GM12878 (cell line): Measurements from ENCODE around the gene GPRC5D. TPM values are rescaled to one million over a fixed set of nuclear protein-coding genes. Genes with fewer than 3 reads are reported as not detected.

ENCODE experiments used
- ATAC-seq: fragments of 200-7000 bp; cut with Tn5 transposase; 3 replicates; pipeline ENCODE4 v1.9.1; 2020; ENCODE audit warnings: mild to moderate bottlenecking, moderate library complexity
- BruUV-seq: library from RNA; stranded (reverse); fragments of 400-500 nt; replicated peaks from 2 replicates; lab custom pipeline; 2021; lab: Mats Ljungman, UMichigan
- CTCF ChIA-PET: fragments of 300-600 bp; sonication (Branson Sonifier 250); formaldehyde crosslinking; extraction: SDS; loops from one replicate; lab custom pipeline; 2021; ENCODE audit warnings: inconsistent platforms; lab: Yijun Ruan, JAX
- POLR2A ChIA-PET: fragments of 350-600 bp; formaldehyde crosslinking; extraction: SDS; loops from one replicate; lab custom pipeline; 2021; ENCODE audit warnings: inconsistent platforms; lab: Charles Lee
- RAD21 ChIA-PET: fragments of 300-600 bp; sonication (Branson Sonifier 250); formaldehyde crosslinking; loops from one replicate; lab custom pipeline; 2023; ENCODE audit warnings: antibody characterized with exemption; ENCODE audit not compliant: unreplicated experiment; lab: Charles Lee
- SMC1A ChIA-PET: fragments of 300-600 bp; sonication (Branson Sonifier 250); formaldehyde crosslinking; loops from one replicate; lab custom pipeline; 2023; ENCODE audit not compliant: unreplicated experiment, uncharacterized antibody; lab: Charles Lee
- DNase-seq: peaks from one replicate; pipeline ENCODE4 v3.0.0-alpha.2; 2011; ENCODE audit warnings: low read depth, low spot score
- FAIRE-seq: peaks from 3 replicates; lab custom pipeline; 2011; peaks lifted over from hg19 to GRCh38; lab: Jason Lieb, UNC
- H2AFZ ChIP-seq: 2 replicates; pipeline ENCODE4 v1.6.0; 2011; ENCODE audit warnings: low read depth, low read length, control low read depth; ENCODE audit not compliant: control insufficient read depth
- H3K27ac ChIP-seq: 2 replicates; pipeline ENCODE4 v1.5.1; 2011; ENCODE audit warnings: control low read depth; ENCODE audit not compliant: control insufficient read depth, insufficient read depth
- H3K27me3 ChIP-seq, 2 experiments: replicated peaks in 1 of 2; 2 replicates each; pipeline versions ENCODE4 v1.6.0 to v1.6.1; 2011; ENCODE audit warnings: low read length in 1 of 2; ENCODE audit not compliant: control insufficient read depth in 2 of 2, insufficient read depth in 2 of 2
- H3K36me3 ChIP-seq, 2 experiments: 2 replicates each; pipeline ENCODE4 v1.5.1; 2011; ENCODE audit warnings: low read length in 1 of 2; ENCODE audit not compliant: control insufficient read depth in 2 of 2, insufficient read depth in 2 of 2
- H3K4me1 ChIP-seq: 2 replicates; pipeline ENCODE4 v1.6.1; 2011; ENCODE audit warnings: mild to moderate bottlenecking, low read length, moderate library complexity, mixed read lengths; ENCODE audit not compliant: control insufficient read depth, insufficient read depth
- H3K4me2 ChIP-seq: 2 replicates; pipeline ENCODE4 v1.6.0; 2011; ENCODE audit warnings: control low read depth; ENCODE audit not compliant: control insufficient read depth, insufficient read depth
- H3K4me3 ChIP-seq: fragments of 200-600 bp; sonication (generic); 2 replicates; pipeline ENCODE4 v1.5.1; 2016
- H3K79me2 ChIP-seq: 2 replicates; pipeline ENCODE4 v1.6.0; 2011; ENCODE audit warnings: low read length; ENCODE audit not compliant: control insufficient read depth, insufficient read depth
- H3K9ac ChIP-seq: 2 replicates; pipeline ENCODE4 v1.8.0; 2011; ENCODE audit warnings: low read length, control low read depth, mixed read lengths; ENCODE audit not compliant: control insufficient read depth, insufficient read depth
- H3K9me3 ChIP-seq: replicated peaks from 3 replicates; pipeline ENCODE4 v1.5.1; 2011; ENCODE audit warnings: mild to moderate bottlenecking, low read length; ENCODE audit not compliant: control insufficient read depth, insufficient read depth
- H4K20me1 ChIP-seq: 2 replicates; pipeline ENCODE4 v1.6.0; 2011; ENCODE audit not compliant: control insufficient read depth, insufficient read depth
- EGR1 ChIP-seq, 2 experiments: IDR thresholded peaks; 1 replicate in 1 of 2; 2 replicates in 1 of 2; pipeline ENCODE4 v1.6.1; 2011 to 2012; ENCODE audit warnings: low read depth in 2 of 2, low read length in 2 of 2, borderline replicate concordance in 1 of 2, mild to moderate bottlenecking in 1 of 2, moderate library complexity in 1 of 2
- EZH2 ChIP-seq: IDR thresholded peaks from 2 replicates; pipeline ENCODE4 v1.6.1; 2012; ENCODE audit warnings: low read depth, mild to moderate bottlenecking, control low read depth, inconsistent platforms, low read length, borderline replicate concordance; ENCODE audit not compliant: control insufficient read depth
- HCFC1 ChIP-seq: fragments of 150-350 bp; IDR thresholded peaks from 2 replicates; pipeline ENCODE4 v1.6.1; 2014; ENCODE audit warnings: low read length
- HDAC6 ChIP-seq: fragments of 200-600 bp; sonication (generic); IDR thresholded peaks from one replicate; pipeline ENCODE4 v1.8.0; 2017; ENCODE audit warnings: antibody characterized with exemption; ENCODE audit not compliant: unreplicated experiment
- HDGF ChIP-seq: fragments of 450-650 bp; IDR thresholded peaks from 2 replicates; pipeline ENCODE4 v1.6.1; 2016; ENCODE audit warnings: antibody characterized with exemption
- MEF2B ChIP-seq: fragments of 450-650 bp; IDR thresholded peaks from 2 replicates; pipeline ENCODE4 v1.6.1; 2018; ENCODE audit warnings: mild to moderate bottlenecking, moderate library complexity; ENCODE audit not compliant: partially characterized antibody, poor library complexity, severe bottlenecking
- RELA ChIP-seq: fragments of 450-650 bp; IDR thresholded peaks from 2 replicates; pipeline ENCODE4 v1.8.0; 2014; ENCODE audit warnings: borderline replicate concordance; ENCODE audit not compliant: partially characterized antibody
- SMC3 ChIP-seq: IDR thresholded peaks from 2 replicates; pipeline ENCODE4 v1.6.1; 2011; ENCODE audit warnings: low read length, improper control_type of control experiment, borderline replicate concordance
- SREBF2 ChIP-seq: IDR thresholded peaks from 2 replicates; pipeline ENCODE4 v1.6.1; 2012; ENCODE audit warnings: mild to moderate bottlenecking, low read length
- STAT1 ChIP-seq: fragments of 450-650 bp; conservative IDR thresholded peaks from 2 replicates; pipeline ENCODE4 v1.6.1; 2014; ENCODE audit warnings: antibody characterized with exemption, mild to moderate bottlenecking
- TARDBP ChIP-seq: IDR thresholded peaks from 2 replicates; pipeline ENCODE4 v1.6.1; 2016; ENCODE audit warnings: borderline replicate concordance
- TBL1XR1 ChIP-seq: IDR thresholded peaks from 2 replicates; pipeline ENCODE4 v1.6.1; 2012; ENCODE audit warnings: low read depth, low read length, improper control_type of control experiment
- ZNF207 ChIP-seq: fragments of 450-650 bp; IDR thresholded peaks from 2 replicates; pipeline ENCODE4 v1.6.1; 2014; ENCODE audit warnings: antibody characterized with exemption, mild to moderate bottlenecking, borderline replicate concordance
- in situ Hi-C: fragments of 300-500 bp; cut with MboI; formaldehyde crosslinking; loops from 9 replicates; pipeline ENCODE4 v1.14.3; 2018; ENCODE audit warnings: mixed read lengths
- intact Hi-C: fragments of 100-400 bp; cut with micrococcal nuclease; formaldehyde crosslinking; loops from one replicate; pipeline ENCODE4 v1.14.2; 2022; ENCODE audit not compliant: unreplicated experiment
- polyA plus RNA-seq, 11 experiments: library from polyadenylated mRNA; depleted of rRNA in 4 of 11; unstranded in 6 of 11; stranded (reverse) in 5 of 11; fragments of >200 nt; fragmentation: Nextera tagmentation in 4 of 11; fragmentation: Illumina TruSeq in 1 of 11; extraction: Ambion mirVana in 4 of 11; extraction: Trizol in 1 of 11; gene quantifications; 1 replicate in 1 of 11; 2 replicates in 10 of 11; pipeline versions ENCODE4 v1.2.1 to v1.2.3, GENCODE V29; 2011 to 2016; ENCODE audit warnings: inconsistent platforms in 2 of 11, missing spikeins in 2 of 11, low read depth in 1 of 11
- total RNA-seq, 4 experiments: library from RNA; depleted of rRNA in 3 of 4; stranded (reverse); fragments of >200 nt in 3 of 4; fragmentation: Illumina TruSeq in 1 of 4; extraction: Trizol in 1 of 4; gene quantifications; 2 replicates each; pipeline versions ENCODE4 v1.2.1 to v1.2.3, GENCODE V29; 2013 to 2021
- TF ChIP-seq, protein P1 (sequence below): IDR thresholded peaks from 2 replicates; pipeline ENCODE4 v1.6.1; 2011; ENCODE audit warnings: low read depth, low read length, improper control_type of control experiment, borderline replicate concordance
- TF ChIP-seq, protein P2 (sequence below): fragments of 150-350 bp; IDR thresholded peaks from 2 replicates; pipeline ENCODE4 v1.6.1; 2016; ENCODE audit warnings: low read depth, low read length
- TF ChIP-seq, protein P3 (sequence below): fragments of 450-650 bp; IDR thresholded peaks from 2 replicates; pipeline ENCODE4 v1.6.1; 2017; ENCODE audit warnings: borderline replicate concordance

Gene GPRC5D
- total and polyA plus RNA-seq, 10 of the 15 experiments (the other 5 are each of a cell fraction or from before 2014, with no cell fraction given) = 0.18 to 0.90 (median 0.37) TPM; not detected in 3

DNA sequence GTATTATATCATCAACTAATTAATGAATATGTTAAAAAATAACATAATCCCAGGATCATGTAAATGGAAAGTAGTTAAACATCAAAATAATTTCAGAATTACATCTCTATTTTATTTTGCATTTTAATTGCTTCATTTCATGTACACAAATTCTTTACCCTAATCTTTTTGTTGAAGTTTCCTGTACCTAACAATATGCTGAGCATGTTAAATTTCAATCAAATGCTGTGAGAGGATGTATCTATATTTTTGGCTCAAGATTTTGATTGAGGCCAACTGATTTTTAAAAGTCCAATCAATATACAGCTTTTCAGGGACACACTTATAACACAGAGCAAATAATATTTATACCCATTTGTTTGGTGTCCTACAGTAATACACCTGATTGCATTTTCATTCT, 6.4 kb downstream of the GPRC5D start:
- Histone ChIP-seq H3K79me2 (no peaks in the 10 kb centered on the region), H3K4me3 (no peak overlapping the region), H3K36me3 (no peaks in the 10 kb centered on the region), H3K4me1 (no peaks in the 10 kb centered on the region), H3K4me2 (no peak overlapping the region), H3K27me3 (peaks cover 0 to 5% of the 10 kb centered on the region in 2 experiments; a peak in 2 of 4 replicates), H3K9ac (no peak overlapping the region), H4K20me1 (no peaks in the 10 kb centered on the region), H3K27ac (no peak overlapping the region), H2AFZ (no peak overlapping the region)
- ChIA-PET SMC1A (no interaction called here), POLR2A (no interaction called here), CTCF (no interaction called here)
- FAIRE-seq (no peak), ATAC-seq (no peak)
- intact Hi-C loops (no loop called here), in situ Hi-C loops (no loop called here)
- TF ChIP-seq, protein P1, sequence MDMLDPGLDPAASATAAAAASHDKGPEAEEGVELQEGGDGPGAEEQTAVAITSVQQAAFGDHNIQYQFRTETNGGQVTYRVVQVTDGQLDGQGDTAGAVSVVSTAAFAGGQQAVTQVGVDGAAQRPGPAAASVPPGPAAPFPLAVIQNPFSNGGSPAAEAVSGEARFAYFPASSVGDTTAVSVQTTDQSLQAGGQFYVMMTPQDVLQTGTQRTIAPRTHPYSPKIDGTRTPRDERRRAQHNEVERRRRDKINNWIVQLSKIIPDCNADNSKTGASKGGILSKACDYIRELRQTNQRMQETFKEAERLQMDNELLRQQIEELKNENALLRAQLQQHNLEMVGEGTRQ = no peak
- TF ChIP-seq HCFC1 (no peak), HDGF (no peak), TBL1XR1 (no peak), HDAC6 (no peak), EZH2 (no peak), TARDBP (no peak), ZNF207 (no peak), MEF2B (no peak), RELA (no peak), STAT1 (no peak), EGR1 (IDR thresholded peaks at IDR 0.05; ENCODE audit: borderline replicate concordance in 1 of 2, low read depth in 2 of 2, low read length in 2 of 2) (no peak), SMC3 (no peak), SREBF2 (no peak)
- TF ChIP-seq, protein P2, sequence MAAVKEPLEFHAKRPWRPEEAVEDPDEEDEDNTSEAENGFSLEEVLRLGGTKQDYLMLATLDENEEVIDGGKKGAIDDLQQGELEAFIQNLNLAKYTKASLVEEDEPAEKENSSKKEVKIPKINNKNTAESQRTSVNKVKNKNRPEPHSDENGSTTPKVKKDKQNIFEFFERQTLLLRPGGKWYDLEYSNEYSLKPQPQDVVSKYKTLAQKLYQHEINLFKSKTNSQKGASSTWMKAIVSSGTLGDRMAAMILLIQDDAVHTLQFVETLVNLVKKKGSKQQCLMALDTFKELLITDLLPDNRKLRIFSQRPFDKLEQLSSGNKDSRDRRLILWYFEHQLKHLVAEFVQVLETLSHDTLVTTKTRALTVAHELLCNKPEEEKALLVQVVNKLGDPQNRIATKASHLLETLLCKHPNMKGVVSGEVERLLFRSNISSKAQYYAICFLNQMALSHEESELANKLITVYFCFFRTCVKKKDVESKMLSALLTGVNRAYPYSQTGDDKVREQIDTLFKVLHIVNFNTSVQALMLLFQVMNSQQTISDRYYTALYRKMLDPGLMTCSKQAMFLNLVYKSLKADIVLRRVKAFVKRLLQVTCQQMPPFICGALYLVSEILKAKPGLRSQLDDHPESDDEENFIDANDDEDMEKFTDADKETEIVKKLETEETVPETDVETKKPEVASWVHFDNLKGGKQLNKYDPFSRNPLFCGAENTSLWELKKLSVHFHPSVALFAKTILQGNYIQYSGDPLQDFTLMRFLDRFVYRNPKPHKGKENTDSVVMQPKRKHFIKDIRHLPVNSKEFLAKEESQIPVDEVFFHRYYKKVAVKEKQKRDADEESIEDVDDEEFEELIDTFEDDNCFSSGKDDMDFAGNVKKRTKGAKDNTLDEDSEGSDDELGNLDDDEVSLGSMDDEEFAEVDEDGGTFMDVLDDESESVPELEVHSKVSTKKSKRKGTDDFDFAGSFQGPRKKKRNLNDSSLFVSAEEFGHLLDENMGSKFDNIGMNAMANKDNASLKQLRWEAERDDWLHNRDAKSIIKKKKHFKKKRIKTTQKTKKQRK = no peak
- TF ChIP-seq, protein P3, sequence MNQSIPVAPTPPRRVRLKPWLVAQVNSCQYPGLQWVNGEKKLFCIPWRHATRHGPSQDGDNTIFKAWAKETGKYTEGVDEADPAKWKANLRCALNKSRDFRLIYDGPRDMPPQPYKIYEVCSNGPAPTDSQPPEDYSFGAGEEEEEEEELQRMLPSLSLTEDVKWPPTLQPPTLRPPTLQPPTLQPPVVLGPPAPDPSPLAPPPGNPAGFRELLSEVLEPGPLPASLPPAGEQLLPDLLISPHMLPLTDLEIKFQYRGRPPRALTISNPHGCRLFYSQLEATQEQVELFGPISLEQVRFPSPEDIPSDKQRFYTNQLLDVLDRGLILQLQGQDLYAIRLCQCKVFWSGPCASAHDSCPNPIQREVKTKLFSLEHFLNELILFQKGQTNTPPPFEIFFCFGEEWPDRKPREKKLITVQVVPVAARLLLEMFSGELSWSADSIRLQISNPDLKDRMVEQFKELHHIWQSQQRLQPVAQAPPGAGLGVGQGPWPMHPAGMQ = no peak
- TF ChIP-seq, all 136 proteins: peak for 0
- RAD21 ChIA-PET = no interaction called here
- no peaks in the 10 kb centered on the region for H3K9me3 ChIP-seq
- no TSS peak for BruUV-seq
- DNase-seq = no peak
